SU-DHL-6 (cell line): ENCODE measurements around the gene HIVEP3.

ENCODE experiments used
- H2AFZ ChIP-seq: fragments of 200-600 bp; sonication (generic); 2 replicates; pipeline ENCODE4 v1.6.1; 2014; ENCODE audit warnings: low read depth, mild to moderate bottlenecking, moderate library complexity, mixed read lengths, antibody characterized with exemption, low read length; ENCODE audit not compliant: severe bottlenecking
- H3F3A ChIP-seq: fragments of 200-600 bp; shearing (Covaris generic); 2 replicates; pipeline ENCODE4 v1.6.0; 2016; ENCODE audit warnings: antibody characterized with exemption, mild to moderate bottlenecking; ENCODE audit not compliant: insufficient read depth
- H3K27ac ChIP-seq: fragments of 200-600 bp; sonication (generic); 2 replicates; pipeline ENCODE4 v1.5.1; 2016; ENCODE audit warnings: low read depth, mild to moderate bottlenecking, low read length, moderate library complexity, mixed read lengths
- H3K27me3 ChIP-seq: fragments of 200-600 bp; sonication (generic), shearing (Covaris generic); 2 replicates; pipeline ENCODE4 v1.6.0; 2014; ENCODE audit warnings: mild to moderate bottlenecking, low read length
- H3K36me3 ChIP-seq: fragments of 200-600 bp; sonication (generic); 2 replicates; pipeline ENCODE4 v1.6.1; 2014; ENCODE audit warnings: mild to moderate bottlenecking, low read length, mixed read lengths
- H3K4me2 ChIP-seq: fragments of 300-600, 200-600 bp; shearing (Covaris generic), sonication (generic); 2 replicates; pipeline ENCODE4 v1.6.0; 2014; ENCODE audit warnings: low read length, low read depth, mild to moderate bottlenecking; ENCODE audit not compliant: poor library complexity, severe bottlenecking
- H3K4me3 ChIP-seq: fragments of 200-600 bp; sonication (generic); 2 replicates; pipeline ENCODE4 v1.5.1; 2014; ENCODE audit warnings: antibody characterized with exemption, low read length, mild to moderate bottlenecking, mixed read lengths; ENCODE audit not compliant: insufficient read depth, poor library complexity, severe bottlenecking
- H3K79me2 ChIP-seq: fragments of 200-600 bp; sonication (generic); 2 replicates; pipeline ENCODE4 v1.6.1; 2014; ENCODE audit warnings: mild to moderate bottlenecking, low read length, moderate library complexity; ENCODE audit not compliant: insufficient read depth
- H3K9ac ChIP-seq: fragments of 200-600 bp; sonication (generic); 2 replicates; pipeline ENCODE4 v1.7.0; 2014; ENCODE audit warnings: mild to moderate bottlenecking, low read length
- H3K9me2 ChIP-seq: fragments of 200-600 bp; sonication (generic); replicated peaks from 2 replicates; pipeline ENCODE4 v1.6.1; 2014; ENCODE audit warnings: low read length; ENCODE audit not compliant: insufficient read depth
- H3K9me3 ChIP-seq: fragments of 200-600 bp; sonication (generic); 2 replicates; pipeline ENCODE4 v1.6.1; 2014; ENCODE audit warnings: low read length, mixed read lengths; ENCODE audit not compliant: insufficient read depth
- H4K20me1 ChIP-seq: fragments of 200-600 bp; sonication (generic); 2 replicates; pipeline ENCODE4 v1.6.1; 2014; ENCODE audit warnings: low read depth, mild to moderate bottlenecking, antibody characterized with exemption, low read length, moderate library complexity, mixed read lengths
- EZH2phosphoT487 ChIP-seq: fragments of 200-600 bp; sonication (generic), shearing (Covaris generic); conservative IDR thresholded peaks from 2 replicates; pipeline ENCODE4 v1.6.1; 2018; ENCODE audit warnings: mild to moderate bottlenecking, antibody characterized with exemption, low read length, moderate library complexity, mixed read lengths
- TF ChIP-seq, protein P1 (sequence below): fragments of 200-600 bp; sonication (generic); IDR thresholded peaks from one replicate; pipeline ENCODE4 v1.5.1; 2017; ENCODE audit warnings: antibody characterized with exemption, mild to moderate bottlenecking, low read length, moderate library complexity; ENCODE audit not compliant: insufficient read depth, poor library complexity, severe bottlenecking

HIVEP3 gene

DNA sequence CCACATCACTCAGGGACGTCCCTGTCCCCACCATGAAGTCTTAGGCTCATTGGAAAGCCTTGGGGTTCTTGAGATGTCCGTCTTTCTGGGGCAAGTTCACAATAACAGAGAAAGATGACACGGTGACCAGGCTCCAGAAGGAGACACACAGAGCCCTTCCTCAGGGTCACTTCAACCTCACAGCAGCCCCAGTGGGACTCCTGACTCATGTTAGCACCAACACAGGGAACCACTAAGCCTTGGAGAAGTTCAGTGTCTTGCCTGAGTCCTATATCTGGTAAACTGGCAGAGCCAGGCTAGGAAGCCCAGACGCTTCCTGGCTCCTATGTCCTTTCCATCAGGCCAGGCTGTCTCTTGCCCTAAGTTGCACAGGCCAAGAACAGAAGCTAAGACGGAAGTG, 199.1 kb downstream of the HIVEP3 start:
- Histone ChIP-seq H3F3A (no peaks in the 10 kb centered on the region), H3K9me3 (no peaks in the 10 kb centered on the region), H4K20me1 (no peaks in the 10 kb centered on the region), H3K4me2 (no peak overlapping the region), H2AFZ (no peak overlapping the region), H3K36me3 (no peaks in the 10 kb centered on the region), H3K27me3 (no peaks in the 10 kb centered on the region), H3K9ac (no peak overlapping the region), H3K4me3 (no peak overlapping the region), H3K27ac (no peak overlapping the region), H3K79me2 (no peaks in the 10 kb centered on the region), H3K9me2 (no peaks in the 10 kb centered on the region)
- no peak for TF ChIP-seq EZH2phosphoT487
- TF ChIP-seq, protein P1, sequence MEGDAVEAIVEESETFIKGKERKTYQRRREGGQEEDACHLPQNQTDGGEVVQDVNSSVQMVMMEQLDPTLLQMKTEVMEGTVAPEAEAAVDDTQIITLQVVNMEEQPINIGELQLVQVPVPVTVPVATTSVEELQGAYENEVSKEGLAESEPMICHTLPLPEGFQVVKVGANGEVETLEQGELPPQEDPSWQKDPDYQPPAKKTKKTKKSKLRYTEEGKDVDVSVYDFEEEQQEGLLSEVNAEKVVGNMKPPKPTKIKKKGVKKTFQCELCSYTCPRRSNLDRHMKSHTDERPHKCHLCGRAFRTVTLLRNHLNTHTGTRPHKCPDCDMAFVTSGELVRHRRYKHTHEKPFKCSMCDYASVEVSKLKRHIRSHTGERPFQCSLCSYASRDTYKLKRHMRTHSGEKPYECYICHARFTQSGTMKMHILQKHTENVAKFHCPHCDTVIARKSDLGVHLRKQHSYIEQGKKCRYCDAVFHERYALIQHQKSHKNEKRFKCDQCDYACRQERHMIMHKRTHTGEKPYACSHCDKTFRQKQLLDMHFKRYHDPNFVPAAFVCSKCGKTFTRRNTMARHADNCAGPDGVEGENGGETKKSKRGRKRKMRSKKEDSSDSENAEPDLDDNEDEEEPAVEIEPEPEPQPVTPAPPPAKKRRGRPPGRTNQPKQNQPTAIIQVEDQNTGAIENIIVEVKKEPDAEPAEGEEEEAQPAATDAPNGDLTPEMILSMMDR = no peak

GRCh38 chr1:41719128-41719527, 199.6 kb downstream of the HIVEP3 start:
- no peak overlapping the region for H3K9ac ChIP-seq
- H3K4me2 ChIP-seq = no peak overlapping the region
- no peak overlapping the region for H3K27ac ChIP-seq

GRCh38 chr1:41718497-41718896, 200.2 kb downstream of the HIVEP3 start:
- H3K79me2 ChIP-seq = no peaks in the 10 kb centered on the region
- TF ChIP-seq, protein P1 = no peak
- no peak for TF ChIP-seq EZH2phosphoT487
- no peaks in the 10 kb centered on the region for H3K27me3 ChIP-seq
- no peaks in the 10 kb centered on the region for H3F3A ChIP-seq
- H3K9me2 ChIP-seq = no peaks in the 10 kb centered on the region
- no peak overlapping the region for H3K4me3 ChIP-seq
- H3K4me2 ChIP-seq = no peak overlapping the region
- no peak overlapping the region for H3K9ac ChIP-seq
- no peak overlapping the region for H3K27ac ChIP-seq
- H3K36me3 ChIP-seq = no peaks in the 10 kb centered on the region
- H3K9me3 ChIP-seq = no peaks in the 10 kb centered on the region
- no peak overlapping the region for H2AFZ ChIP-seq
- no peaks in the 10 kb centered on the region for H4K20me1 ChIP-seq

More at GRCh38 chr1:41719128-41719527, 199.6 kb downstream of the HIVEP3 start:
- Histone ChIP-seq H3K9me2 (no peaks in the 10 kb centered on the region), H4K20me1 (no peaks in the 10 kb centered on the region), H3K79me2 (no peaks in the 10 kb centered on the region), H3K9me3 (no peaks in the 10 kb centered on the region), H3F3A (no peaks in the 10 kb centered on the region), H2AFZ (no peak overlapping the region), H3K36me3 (no peaks in the 10 kb centered on the region), H3K27me3 (no peaks in the 10 kb centered on the region), H3K4me3 (no peak overlapping the region)
- TF ChIP-seq, protein P1 = no peak
- no peak for TF ChIP-seq EZH2phosphoT487
